NCI-H82 treated with DMSO at 0.1 percent for 48 hours (cell line): Measurements from ENCODE around the gene ASB16.

Source experiments
- DNase-seq: peaks from one replicate; lab custom pipeline; 2025; ENCODE audit not compliant: unreplicated experiment; lab: John Stamatoyannopoulos, UW

Gene ASB16

DNA sequence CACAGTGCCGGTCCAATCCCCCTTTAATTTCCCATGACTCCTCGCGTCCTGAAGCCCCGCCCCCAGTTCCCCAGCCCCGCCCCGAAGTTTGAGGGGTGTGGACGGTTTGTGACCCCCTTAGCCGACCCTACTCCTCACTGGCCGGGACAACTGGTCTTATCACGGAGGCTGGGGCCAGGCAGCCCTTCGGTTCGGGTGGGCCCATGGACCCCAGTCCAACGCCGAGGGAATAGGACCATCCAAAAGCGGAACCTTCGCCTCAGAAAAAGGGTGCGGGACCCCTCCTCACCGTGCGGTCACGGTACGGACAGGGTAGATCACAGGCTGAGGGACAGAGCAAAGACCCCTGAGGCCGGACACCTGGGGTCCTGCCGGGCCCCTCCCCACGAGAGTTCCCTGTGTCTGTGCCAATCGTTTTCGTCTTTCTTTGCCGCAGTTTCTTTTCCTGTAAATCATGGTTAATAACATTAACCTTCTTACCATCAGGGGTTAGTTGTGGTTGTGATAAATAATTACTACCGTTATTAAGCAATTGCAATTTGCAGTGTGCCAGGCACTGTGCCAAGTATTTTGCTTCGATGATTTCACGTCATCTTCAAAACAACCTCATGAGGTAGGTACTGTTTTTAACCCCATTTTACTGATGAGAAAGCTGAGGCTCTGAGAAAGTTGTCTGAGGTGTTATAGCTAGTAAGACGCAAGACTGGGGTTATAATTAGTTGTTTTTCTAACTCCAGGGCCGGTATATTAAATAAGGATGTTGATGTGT lies 16.8 kb downstream of the ASB16 start:
- no peak for DNase-seq

DNA sequence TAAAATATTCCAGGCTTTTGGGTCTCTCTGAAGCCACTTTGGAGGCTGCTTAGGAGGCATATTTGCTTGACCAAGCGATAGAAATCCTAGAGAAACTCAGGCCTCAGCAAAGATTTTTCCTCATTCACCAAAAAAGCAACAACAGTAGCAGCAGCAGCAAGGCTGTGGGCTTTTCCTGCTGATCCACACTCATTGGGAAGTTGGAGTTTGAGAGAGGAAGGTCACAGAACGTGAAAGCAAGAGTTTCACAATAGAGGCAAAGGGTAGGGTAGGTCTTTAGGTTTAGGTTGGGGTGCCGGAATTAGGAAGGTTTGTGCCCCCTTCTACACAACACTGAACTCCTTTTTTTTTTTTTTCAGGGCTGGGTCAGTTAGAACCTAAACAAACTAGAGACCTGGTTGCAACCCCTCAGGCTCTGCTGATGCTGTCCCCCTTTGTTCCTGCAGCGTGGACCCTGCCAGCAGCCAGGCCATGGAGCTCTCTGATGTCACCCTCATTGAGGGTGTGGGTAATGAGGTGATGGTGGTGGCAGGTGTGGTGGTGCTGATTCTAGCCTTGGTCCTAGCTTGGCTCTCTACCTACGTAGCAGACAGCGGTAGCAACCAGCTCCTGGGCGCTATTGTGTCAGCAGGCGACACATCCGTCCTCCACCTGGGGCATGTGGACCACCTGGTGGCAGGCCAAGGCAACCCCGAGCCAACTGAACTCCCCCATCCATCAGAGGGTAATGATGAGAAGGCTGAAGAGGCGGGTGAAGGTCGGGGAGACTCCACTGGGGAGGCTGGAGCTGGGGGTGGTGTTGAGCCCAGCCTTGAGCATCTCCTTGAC lies 18.3 kb downstream of the ASB16 start:
- DNase-seq = no peak

DNA sequence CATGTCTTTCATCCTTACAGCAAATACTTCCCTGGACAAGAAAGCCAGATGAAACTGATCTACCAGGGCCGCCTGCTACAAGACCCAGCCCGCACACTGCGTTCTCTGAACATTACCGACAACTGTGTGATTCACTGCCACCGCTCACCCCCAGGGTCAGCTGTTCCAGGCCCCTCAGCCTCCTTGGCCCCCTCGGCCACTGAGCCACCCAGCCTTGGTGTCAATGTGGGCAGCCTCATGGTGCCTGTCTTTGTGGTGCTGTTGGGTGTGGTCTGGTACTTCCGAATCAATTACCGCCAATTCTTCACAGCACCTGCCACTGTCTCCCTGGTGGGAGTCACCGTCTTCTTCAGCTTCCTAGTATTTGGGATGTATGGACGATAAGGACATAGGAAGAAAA lies 20.0 kb downstream of the ASB16 start:
- DNase-seq = no peak

DNA sequence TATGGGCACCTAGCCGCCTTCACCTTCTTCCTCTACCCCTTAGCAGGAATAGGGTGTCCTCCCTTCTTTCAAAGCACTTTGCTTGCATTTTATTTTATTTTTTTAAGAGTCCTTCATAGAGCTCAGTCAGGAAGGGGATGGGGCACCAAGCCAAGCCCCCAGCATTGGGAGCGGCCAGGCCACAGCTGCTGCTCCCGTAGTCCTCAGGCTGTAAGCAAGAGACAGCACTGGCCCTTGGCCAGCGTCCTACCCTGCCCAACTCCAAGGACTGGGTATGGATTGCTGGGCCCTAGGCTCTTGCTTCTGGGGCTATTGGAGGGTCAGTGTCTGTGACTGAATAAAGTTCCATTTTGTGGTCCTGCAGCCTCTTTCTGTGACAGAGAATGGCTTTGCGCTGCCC lies 20.9 kb downstream of the ASB16 start:
- DNase-seq = no peak

DNA sequence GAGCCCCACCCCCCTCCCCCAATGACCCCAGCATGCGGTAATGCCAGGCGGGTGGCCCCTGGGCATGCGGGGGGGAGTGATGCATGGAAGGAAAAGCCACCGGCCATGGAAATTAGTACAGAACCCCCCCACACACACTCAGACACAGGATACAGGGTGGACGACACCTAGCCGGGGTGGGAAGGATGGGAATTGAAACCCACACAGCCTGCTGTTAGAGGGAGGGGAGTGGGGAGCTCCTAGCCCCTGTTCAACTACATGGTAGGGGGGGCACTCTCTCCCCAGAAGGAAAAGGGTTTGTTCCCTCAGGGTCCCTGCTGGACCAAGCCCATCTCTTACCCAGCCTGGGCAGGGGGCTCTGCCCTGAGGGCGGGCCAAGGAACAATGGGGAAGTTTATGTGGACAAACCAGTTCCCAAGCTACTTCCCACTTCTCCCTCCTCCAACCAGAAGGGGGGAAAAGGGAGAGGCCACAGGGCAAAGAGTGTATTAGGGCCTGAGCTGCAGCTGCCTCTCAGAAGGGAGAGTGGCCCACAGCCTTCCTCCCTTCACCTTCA lies 21.5 kb downstream of the ASB16 start:
- no peak for DNase-seq

DNA sequence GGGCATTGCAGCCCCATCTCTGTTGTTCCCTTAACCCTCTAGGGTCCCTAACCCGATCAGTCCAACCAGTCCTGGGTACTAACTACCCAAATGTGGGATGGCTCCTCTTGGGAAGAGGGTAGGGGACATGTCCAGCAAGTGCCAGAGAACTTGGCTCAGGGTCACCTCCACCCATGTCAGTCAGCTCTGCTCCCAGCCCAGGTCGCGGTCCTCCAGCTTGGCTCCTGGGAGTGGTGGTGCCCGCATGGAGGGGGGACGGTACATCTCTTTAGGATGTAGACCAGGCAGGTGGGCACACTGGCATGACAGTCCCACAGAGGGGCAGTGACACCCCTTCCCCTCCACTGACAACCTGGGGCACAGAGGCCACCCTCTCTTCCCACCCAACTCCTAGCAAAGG lies 22.2 kb downstream of the ASB16 start:
- DNase-seq = no peak

DNA sequence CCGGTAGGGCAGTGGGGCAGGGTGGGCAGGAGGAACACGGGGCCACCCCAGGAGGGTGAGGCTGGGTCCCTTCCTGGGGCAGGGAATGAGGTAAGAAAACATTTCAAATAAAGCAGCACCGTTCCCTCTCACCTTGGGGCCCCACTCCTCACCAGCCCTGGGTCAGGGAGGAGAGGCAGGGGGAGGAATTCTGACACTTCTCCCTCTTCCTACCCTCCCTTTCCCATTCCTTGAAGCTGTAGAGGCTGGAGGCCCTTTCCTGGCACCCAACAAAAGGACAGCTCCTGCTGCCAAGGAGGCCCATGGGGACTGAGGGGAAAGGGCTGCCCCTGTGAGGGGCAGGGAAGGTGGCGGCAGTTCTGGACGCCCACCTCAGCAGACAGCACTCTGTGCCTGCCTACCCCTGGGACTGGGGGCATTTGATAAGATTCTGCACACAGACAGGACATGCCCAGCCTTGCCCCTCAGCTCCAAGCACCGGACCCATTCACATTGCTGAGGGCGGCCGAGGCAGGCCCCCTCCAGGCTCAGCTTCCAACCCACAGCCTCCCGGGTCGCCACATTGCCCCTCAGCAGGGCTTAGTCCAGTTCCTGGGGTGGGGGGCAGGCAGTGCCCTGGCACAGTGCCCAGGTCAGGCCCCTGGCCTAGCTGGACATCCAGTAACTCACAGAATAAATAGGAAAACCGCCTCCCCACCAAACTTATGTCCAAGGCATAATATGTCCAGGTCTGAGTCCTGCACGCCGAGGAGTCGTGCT lies 23.0 kb downstream of the ASB16 start:
- DNase-seq = no peak

DNA sequence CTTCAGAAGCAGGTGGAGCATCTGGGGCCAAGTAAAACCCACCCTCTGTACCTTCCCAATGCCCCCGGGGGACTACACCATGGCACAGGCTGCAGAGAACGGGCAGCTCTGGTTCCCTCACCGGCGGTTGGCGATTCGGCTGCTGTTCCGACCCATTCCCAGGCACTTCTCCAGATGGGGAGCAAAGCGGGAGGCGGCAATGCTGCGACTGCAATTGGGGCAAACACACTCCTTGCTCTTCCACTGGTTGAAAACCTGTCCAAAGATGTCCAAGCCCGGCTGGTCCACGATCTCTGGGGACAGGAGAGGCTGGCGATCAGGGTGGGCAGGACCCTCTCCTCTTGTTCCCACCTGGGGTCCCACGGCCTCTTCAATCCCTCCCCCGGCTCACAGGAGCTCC lies 26.6 kb downstream of the ASB16 start:
- DNase-seq = no peak

DNA sequence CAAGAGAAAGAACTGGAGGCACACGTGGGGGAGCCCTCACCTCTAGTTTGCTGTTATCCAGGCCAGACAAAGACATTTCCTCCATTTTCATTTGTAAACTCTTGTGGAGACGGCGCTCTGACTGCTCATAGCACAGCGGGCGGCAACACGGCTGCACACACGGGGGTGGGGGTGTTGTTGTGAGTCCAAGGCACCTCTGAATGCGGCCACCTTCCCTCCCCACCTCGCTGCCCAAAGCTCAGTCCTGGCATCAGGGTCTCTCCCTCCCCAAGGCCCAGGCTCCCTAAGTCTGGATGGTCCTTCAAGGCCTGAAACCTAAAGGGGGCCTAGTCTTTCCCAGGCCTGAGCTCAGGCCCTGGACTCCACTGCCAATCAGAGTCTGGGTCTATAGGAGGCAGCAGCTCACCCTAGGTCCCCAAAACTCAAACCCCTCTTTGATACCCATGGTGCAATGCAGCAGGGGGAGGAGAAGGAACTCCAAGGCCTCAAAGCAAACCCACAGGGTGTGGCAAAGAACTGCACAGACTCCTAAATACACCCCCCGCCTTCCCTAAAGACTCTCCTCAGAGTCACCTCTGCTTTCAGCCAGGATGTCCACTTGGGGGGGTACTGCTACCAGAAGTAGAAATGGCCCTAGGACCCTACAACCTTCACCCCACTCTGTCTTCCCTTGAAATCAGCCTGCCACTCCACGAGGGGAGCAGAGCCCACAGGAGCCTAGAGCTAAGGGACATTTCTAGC lies 27.6 kb downstream of the ASB16 start:
- no peak for DNase-seq

DNA sequence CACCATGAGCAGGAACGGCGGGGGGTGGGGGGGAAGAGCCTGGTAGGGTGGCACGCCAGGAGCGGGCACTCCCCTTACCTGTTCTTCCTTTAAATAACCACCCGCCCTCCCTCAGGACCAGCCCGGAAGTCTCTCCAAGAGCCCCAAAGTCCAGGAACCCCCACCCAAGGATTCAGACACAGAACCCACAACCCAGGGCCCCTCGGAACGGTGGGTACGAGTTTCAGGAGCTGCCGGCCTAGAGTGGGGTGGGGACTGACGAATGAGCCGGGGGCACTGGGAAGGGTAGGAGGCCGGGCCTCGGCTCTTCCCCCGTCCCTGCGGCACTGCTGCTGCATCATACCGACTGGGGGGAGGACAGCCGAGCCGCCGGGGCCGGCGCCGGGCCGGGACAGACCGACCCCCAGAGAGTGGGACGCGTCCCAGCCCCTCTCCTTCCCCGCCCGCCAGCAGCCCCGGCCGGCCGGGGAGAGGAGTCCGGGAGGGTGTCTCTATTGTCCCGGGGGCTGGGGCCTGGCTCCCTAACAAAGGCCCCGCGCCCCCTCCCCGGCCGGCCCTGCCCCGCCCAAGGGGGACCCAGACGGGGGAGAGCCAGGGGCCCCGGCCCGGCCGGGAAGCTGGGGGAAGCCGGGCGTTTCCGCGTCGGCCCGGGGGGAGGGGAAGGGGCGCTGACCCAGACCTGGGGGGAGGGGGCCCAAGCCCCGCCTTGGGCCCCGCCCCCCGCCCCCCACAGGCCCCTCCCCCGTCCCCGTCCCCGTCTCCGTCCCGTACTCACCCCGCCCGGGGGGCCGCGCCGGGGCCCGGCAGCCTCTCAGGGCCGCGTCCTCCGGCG lies 28.4 kb downstream of the ASB16 start:
- no peak for DNase-seq

DNA sequence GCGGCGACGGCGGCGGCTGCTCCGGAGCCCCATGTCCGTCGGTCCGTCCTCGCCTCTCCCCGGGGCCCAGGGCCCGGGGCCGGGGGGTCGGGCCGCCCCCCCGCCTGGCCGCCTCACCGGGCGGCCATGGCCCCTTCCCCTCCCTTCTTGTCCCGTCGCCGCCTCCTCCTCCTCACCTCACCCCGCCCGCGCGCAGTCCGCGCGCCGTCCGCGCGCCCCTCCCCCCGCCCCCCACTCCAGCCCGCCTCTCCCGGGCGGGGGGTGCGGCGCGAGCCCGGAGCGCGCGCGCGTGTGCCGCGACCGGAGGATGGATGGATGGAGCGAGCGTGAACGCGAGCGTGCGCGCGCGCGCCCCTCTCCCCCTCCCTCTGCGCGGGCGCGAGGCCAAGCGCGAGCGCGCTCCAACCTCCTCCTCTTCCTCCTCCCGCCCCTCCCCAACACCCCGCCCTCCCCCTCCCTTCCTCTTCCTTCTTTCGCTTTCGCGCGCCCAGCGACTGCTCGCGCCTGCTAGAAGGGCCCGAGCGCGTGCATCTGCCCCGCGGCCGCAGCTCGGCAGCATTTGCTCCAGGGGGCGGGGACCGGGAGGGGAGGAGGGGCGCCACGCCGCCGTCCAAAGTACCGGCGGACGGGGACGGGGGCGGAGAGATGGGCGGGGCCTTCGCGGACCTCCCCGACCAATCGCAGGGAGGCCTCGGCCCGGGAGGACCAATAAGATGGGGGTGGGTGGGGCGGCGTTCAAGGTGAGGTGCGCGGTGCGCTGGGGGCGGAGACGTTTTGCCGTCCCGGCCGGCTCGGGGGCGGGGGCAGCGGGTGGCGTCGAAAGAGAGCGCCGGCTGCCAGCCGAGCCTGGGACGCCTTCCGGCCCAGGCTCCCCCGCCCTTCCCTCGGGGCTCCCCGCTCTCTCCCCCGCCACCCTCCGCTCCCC lies 29.3 kb downstream of the ASB16 start, which contains the start of gene ATXN7L3:
Gene ATXN7L3 (minus strand): TSS at position 332 of the 925 bp plus-strand sequence. CDS start 1,814 bp downstream, outside the sequence.
- peak; percentile 90 for DNase-seq

DNA sequence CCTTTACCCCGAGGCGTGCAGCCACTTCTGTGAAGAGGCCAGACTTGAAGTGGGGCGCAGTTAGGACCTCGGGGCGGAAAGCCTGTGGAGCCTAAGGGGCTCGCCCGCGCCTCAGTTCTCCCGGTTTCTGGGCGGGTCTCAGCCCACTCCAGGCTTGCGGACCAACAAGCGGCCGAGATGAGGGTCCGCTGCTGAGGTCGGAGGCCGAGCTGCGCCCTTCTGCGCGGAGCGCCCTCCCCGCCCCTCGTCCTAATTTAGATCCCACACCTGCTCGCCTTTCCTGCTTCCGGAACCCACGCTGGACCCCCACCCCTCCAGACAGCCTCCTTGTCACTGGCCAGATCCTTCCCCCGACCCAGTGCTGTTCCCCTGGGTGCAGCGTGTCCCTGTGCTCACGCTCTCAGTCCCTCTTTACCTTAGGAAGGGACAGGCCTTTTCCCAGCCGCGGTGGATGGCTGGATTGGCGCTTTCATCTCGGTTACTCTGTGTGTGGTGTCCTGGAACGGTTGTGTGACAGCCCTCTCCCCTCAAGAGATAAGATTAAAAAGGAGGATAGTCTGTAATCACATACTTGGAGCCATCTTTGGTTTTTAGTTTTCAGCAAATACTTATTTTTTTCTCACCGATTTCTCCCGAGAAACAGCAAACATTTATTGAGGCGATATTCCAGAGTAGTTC lies 30.1 kb downstream of the ASB16 start:
- DNase-seq = no peak

DNA sequence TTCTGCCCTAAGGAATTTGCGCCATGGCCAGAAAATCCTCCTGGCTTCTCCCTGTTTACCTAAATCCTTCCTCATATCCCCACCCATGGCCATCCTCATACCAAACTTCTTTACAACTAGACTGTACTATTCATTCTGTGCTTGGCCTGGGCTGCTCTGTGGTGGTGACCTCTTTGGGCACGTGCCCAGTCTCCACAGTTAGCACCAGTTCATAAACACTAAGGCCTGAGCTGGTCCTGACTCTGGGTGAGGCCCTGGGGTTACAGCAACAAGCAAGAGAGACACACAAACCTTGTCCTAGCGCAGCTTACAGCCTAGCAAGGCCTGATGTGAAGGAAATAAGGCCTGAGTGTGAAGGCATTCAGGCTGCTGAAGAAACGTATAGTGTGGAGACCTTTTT lies 32.3 kb downstream of the ASB16 start:
- DNase-seq = no peak

DNA sequence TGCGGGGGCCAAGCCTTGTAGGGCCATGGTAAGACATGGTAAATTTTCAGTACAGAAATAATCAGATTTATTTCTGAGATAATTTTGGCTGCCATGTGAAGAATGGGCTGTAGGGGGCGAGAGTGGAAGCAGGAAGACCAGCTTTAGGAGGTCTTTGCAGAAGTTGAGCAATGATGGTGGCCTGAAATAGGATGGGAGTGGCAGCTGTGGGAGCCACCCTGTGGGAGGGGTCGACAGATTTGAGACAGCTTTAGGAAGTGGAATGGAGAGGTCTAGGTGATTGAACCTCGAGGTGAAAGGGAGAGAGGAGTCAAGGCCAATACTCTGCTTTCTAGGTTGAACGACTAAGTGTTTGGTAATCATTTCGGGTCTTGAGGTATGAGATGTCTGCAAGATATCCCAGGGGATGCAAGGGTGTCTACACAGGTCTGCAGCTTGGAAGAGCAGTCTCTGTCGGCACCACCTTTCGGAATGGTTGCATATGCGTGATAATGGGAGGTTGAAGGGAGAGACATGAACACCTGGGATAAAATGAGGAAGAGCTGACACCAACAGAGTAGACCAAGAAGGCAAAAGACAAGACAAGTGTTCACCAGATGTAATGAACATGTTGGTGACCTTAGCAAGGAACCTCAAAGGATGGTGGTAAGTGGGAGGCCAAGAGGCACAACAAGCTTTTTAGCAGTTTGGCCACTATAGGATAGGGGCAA lies 33.4 kb downstream of the ASB16 start:
- peak; percentile 61 for DNase-seq

DNA sequence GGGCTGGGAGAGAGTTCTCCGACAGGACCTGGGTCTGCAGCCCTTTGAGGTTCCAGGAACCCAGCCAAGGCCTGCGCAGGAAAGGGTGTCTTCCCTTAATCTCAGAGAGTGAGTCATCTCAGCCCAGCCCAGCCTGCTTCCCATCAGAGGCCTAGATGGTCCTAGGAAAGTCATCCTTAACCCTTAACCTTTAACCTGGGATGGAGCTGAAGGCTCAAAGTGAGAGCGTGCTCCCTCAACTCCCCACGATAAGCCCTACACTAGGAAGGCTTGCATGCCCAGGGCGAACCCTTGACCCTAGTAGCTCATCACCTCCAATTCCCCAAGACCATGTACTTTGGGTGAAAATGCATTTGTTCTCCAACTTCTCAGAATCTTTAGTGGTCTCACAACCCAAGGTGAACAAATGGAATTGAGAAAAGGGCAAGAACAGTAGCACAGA lies 34.0 kb downstream of the ASB16 start:
- no peak for DNase-seq

DNA sequence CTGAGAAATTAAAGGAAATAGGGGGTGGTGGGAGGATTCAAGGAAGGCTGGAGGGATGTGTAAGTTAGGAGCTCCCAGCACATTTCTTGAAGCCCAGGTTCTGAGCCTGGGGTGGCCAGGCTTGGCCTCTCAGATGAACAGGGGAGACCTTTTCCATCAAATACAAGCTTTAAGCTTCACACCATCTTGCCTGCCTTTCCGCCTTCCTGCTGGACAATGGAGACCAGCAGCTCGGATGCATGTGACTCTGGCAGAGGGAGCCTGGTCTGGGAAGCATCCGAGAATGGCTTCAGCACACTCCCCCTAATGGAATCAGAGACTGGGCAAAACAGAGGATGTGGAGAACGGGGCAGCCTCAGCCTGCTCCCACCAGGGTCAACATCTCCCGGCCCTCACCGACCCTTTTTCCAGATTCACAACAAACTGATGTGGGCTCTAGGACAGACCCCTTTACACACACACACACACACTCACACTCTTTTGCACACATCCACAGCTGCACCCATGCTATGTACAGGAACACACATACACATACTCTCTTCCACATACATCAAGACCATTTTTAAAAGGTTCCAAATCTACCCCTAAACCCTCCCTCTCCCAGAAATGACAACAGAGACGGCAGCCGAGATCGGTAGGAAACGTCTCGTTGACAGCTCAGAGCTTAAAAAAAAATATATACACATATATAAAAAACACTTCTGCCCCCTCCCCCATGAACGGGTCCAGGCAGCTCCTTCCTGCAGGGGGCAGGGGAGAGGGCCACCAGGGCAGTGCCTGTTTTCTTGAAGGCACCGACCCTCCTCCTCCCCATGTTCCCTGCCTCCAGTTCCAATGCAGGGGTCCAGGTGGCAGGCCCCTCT lies 35.7 kb downstream of the ASB16 start:
- DNase-seq = no peak

DNA sequence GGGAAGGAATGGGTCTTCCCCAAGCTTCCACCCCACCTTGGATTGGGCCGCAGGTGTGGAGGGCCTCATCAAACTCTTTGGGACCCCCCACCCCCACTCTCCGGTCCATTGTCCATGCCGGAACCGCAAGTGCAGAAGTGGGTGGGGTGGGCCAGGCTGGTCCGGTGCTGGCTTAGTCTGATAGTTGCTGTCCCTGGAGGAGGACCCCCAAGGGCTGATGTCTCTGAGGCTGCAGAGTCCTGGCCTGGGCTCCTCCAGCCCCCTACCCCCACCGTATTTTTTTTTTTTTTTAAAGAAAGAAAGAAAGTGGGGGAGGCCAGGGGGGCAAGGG lies 36.3 kb downstream of the ASB16 start:
- DNase-seq = no peak
